ENCODE results near the gene EDN2. TPM values are rescaled to one million over a fixed set of nuclear protein-coding genes. Genes with fewer than 3 reads are reported as not detected.

Gene EDN2
- total RNA-seq, 4 donors from 2014 or later = not detected

DNA sequence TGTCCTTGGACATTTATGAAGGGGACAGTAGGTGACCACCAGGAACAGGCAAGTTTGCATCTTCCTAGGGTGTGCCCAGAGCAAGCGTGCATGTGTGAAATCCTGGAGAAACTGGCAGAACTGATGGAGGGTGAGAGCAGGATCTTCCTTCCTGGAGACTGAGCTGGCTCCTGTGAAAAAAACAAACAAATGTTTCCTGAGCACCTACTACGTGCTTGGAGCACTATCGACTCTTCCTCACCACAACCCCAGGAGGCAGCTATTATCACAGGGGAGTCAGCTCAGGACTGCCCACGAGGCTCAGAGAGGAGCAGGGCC, 1.5 kb upstream of the EDN2 start:
- TF ChIP-seq POLR2A (IDR thresholded peaks at IDR 0.05) = no peak
- no peak for TF ChIP-seq CTCF (IDR thresholded peaks at IDR 0.05 in 4 of 5, conservative IDR thresholded peaks at IDR 0.05 in 1 of 5)
- Histone ChIP-seq H3K27me3 (no peaks in the 10 kb centered on the region), H3K9me3 (no peaks in the 10 kb centered on the region), H3K36me3 (no peaks in the 10 kb centered on the region), H3K4me3 (no peak overlapping the region), H3K4me1 (peaks cover 31 to 45% of the 10 kb centered on the region in 2 donors), H3K27ac (no peak overlapping the region)
- ATAC-seq (no peak), DNase-seq (no peak)
- intact Hi-C loops (cut with DNase I; ENCODE audit: low total_unique reads) (no loop called here), in situ Hi-C loops (cut with MboI; ENCODE audit: low sequenced_read_pairs in 4 of 4) (no loop called here)

DNA sequence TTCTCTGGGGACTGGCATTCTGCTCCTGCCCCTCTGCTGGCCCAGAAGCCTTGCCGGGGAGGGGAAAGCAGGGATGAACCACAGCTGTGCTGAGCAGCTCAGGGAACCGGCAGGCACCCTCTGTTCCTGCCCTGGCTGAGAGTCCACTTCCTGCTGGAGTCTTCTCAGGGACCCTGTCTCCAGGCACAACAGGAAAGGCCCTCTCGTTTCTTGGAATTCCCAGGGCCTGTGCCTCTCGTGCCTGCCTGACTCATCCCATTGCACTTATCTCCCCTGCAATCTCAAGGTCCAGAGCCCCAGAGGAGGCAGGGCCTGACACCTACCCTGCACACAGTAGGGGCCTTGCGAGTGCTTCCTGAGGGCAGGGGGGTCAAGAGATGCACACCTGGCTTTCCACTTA, 1.1 kb upstream of the EDN2 start:
- Histone ChIP-seq H3K36me3 (no peaks in the 10 kb centered on the region), H3K4me3 (no peak overlapping the region), H3K27me3 (no peaks in the 10 kb centered on the region), H3K4me1 (peaks cover 31 to 45% of the 10 kb centered on the region in 2 donors), H3K27ac (no peak overlapping the region), H3K9me3 (no peaks in the 10 kb centered on the region)
- TF ChIP-seq POLR2A (IDR thresholded peaks at IDR 0.05) (no peak), CTCF (IDR thresholded peaks at IDR 0.05 in 4 of 5, conservative IDR thresholded peaks at IDR 0.05 in 1 of 5) (no peak)
- in situ Hi-C loops (cut with MboI; ENCODE audit: low sequenced_read_pairs in 4 of 4) (no loop called here), intact Hi-C loops (cut with DNase I; ENCODE audit: low total_unique reads) (no loop called here)
- no peak for DNase-seq
- no peak for ATAC-seq

DNA sequence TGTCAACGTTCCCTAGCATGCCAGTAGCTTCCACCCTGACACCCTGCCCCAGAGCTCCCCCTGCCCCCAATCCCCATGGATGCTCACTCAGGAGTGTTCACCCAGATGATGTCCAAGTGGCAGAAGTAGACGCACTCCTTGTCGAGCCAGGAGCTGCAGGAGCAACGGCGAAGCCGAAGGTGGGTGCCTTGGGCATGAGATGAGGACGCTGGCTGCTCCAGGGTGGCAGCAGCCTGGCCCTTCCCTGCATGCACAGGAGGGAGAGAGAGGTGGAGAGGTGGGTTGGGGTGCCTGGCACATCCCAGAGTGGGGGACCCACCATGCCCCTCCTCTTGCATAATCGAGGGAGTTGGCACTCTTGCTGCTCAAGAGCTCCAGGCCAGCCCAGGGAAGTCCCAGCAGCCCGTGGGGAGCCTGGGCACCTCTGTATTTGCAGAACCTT, 502 bp downstream of the EDN2 start:
- H3K27me3 ChIP-seq = no peaks in the 10 kb centered on the region
- no peaks in the 10 kb centered on the region for H3K36me3 ChIP-seq
- H3K9me3 ChIP-seq = no peaks in the 10 kb centered on the region
- intact Hi-C loops (cut with DNase I; ENCODE audit: low total_unique reads) (no loop called here), in situ Hi-C loops (cut with MboI; ENCODE audit: low sequenced_read_pairs in 4 of 4) (no loop called here)
- H3K4me3 ChIP-seq = no peak overlapping the region
- no peak for ATAC-seq
- no peak overlapping the region for H3K27ac ChIP-seq
- no peak for DNase-seq
- H3K4me1 ChIP-seq = peaks cover 32 to 48% of the 10 kb centered on the region in 2 donors
- TF ChIP-seq CTCF (IDR thresholded peaks at IDR 0.05 in 4 of 5, conservative IDR thresholded peaks at IDR 0.05 in 1 of 5) = no peak
- TF ChIP-seq POLR2A (IDR thresholded peaks at IDR 0.05) = no peak

DNA sequence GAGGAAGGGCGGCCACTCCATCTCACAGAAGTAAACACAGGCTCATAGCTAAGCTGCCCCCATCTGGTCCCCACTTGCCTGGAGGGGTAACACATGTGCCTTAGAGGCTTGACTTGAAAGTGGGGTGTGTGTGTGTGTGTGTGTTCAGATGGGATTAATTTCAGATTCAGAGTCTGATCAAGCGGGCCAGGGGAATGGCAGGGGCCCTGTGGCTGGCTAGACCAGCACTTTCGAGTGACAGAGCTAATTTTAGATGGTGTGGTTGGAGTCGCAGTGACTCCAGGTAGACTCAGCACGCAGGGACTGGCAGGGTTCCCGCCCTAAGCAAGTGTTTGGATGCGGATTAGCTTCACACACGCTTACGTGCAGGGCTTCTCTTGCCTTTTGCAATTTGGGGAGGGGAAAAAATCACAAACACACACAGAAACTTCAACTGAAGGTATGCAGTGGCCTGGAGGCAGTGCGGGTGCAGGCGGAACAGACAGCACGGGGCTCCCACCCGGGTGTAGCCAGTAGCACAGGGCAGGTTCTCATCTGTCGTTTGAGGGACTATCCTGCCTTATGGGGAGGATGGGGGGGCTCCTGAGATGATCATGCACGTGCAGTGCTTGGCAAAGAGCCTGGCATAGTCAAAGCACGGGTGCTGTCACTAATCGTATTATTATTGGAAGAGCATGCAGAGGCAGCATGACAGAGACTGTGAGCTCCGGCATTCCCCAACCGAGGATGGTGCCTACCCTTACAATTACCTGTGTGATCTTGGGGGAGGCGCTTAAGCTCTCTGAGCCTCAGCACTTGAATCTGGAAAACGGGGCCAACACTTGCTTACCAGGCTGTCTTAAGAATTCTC, 1.3 kb downstream of the EDN2 start:
- in situ Hi-C loops (cut with MboI; ENCODE audit: low sequenced_read_pairs in 4 of 4) (no loop called here), intact Hi-C loops (cut with DNase I; ENCODE audit: low total_unique reads) (no loop called here)
- peak; percentile 55 to 72 for DNase-seq
- TF ChIP-seq POLR2A (IDR thresholded peaks at IDR 0.05) (no peak), CTCF (IDR thresholded peaks at IDR 0.05 in 4 of 5, conservative IDR thresholded peaks at IDR 0.05 in 1 of 5) (no peak)
- Histone ChIP-seq H3K4me3 (no peak overlapping the region), H3K9me3 (no peaks in the 10 kb centered on the region), H3K36me3 (no peaks in the 10 kb centered on the region), H3K27ac (peak overlapping the region; percentile 33 to 61 (median 59)), H3K27me3 (no peaks in the 10 kb centered on the region), H3K4me1 (peaks cover 39 to 56% of the 10 kb centered on the region in 2 donors)
- peak; percentile 67 to 81 for ATAC-seq
